HepG2 (cell line): ENCODE results near the gene LCAT. TPM values are rescaled to one million over a fixed set of nuclear protein-coding genes. Genes with fewer than 3 reads are reported as not detected.

ENCODE experiments used
- ARHGAP35 ChIP-seq: sonication (generic); formaldehyde crosslinking; IDR thresholded peaks from 2 replicates; pipeline ENCODE4 v1.9.0; 2022; ENCODE audit warnings: mild to moderate bottlenecking, inconsistent platforms, moderate library complexity, missing genetic modification reagents, borderline replicate concordance
- ATF7-NPFF ChIP-seq: sonication (generic); formaldehyde crosslinking; IDR thresholded peaks from 2 replicates; pipeline ENCODE4 v1.8.1; 2023; ENCODE audit warnings: mild to moderate bottlenecking, low read depth, missing genetic modification reagents, moderate library complexity
- HNRNPH1 ChIP-seq: fragments of 200-400 bp; formaldehyde crosslinking; optimal IDR thresholded peaks from 2 replicates; pipeline ENCODE3; 2017; ENCODE audit warnings: mild to moderate bottlenecking, low read depth, low read length
- ISX ChIP-seq: sonication (generic); formaldehyde crosslinking; conservative IDR thresholded peaks from 2 replicates; pipeline ENCODE4 v1.5.0; 2020; ENCODE audit warnings: missing genetic modification reagents
- RXRA ChIP-seq: sonication (generic); formaldehyde crosslinking; IDR thresholded peaks from 2 replicates; pipeline ENCODE4 v1.5.1; 2020; ENCODE audit warnings: missing genetic modification reagents
- ZNF441 ChIP-seq: sonication (generic); formaldehyde crosslinking; IDR thresholded peaks from 2 replicates; pipeline ENCODE4 v1.7.0; 2021; ENCODE audit warnings: missing genetic modification reagents, borderline replicate concordance
- ZSCAN21 ChIP-seq: sonication (generic); formaldehyde crosslinking; IDR thresholded peaks from 2 replicates; pipeline ENCODE4 v1.8.0; 2022; ENCODE audit warnings: mild to moderate bottlenecking, missing genetic modification reagents, moderate library complexity, borderline replicate concordance
- polyA plus RNA-seq, 8 experiments: library from polyadenylated mRNA; depleted of rRNA in 3 of 8; stranded (reverse) in 7 of 8; unstranded in 1 of 8; fragments of >200 nt; fragmentation: Illumina TruSeq in 4 of 8; extraction: Trizol in 4 of 8; gene quantifications; 2 replicates each; pipeline versions ENCODE4 v1.2.1 to v1.2.3, GENCODE V29; 2011 to 2016; ENCODE audit warnings: low read depth in 4 of 8, missing spikeins in 1 of 8, mixed read lengths in 1 of 8; ENCODE audit not compliant: insufficient read depth in 1 of 8
- total RNA-seq, 5 experiments: library from RNA; depleted of rRNA; stranded (reverse); fragments of >200 nt; fragmentation: Illumina TruSeq; extraction: Trizol; gene quantifications; 2 replicates each; pipeline ENCODE4 v1.2.3, GENCODE V29; 2016; ENCODE audit warnings: low read depth in 1 of 5
- TF ChIP-seq, protein P1 (sequence below), 2 experiments: fragments of 450-650 bp in 1 of 2; sonication (generic) in 1 of 2; formaldehyde crosslinking in 1 of 2; IDR thresholded peaks; 2 replicates each; pipeline versions ENCODE4 v1.6.1 to v1.8.0; 2016 to 2022; ENCODE audit warnings: antibody characterized with exemption in 1 of 2, mild to moderate bottlenecking in 1 of 2, missing genetic modification reagents in 1 of 2
- TF ChIP-seq, protein P2 (sequence below), 2 experiments: IDR thresholded peaks; 2 replicates each; pipeline ENCODE4 v1.6.1; 2011 to 2012; ENCODE audit warnings: low read length in 2 of 2, borderline replicate concordance in 1 of 2, low read depth in 1 of 2, mild to moderate bottlenecking in 1 of 2, moderate library complexity in 1 of 2
- TF ChIP-seq, protein P3 (sequence below): IDR thresholded peaks from 2 replicates; pipeline ENCODE4 v1.6.1; 2012; ENCODE audit warnings: low read length, improper control_type of control experiment

LCAT gene
- total and polyA plus RNA-seq, 2 of the 13 experiments (the other 11 are each of a cell fraction or from before 2014, with no cell fraction given): 36.1 to 38.9 TPM

DNA sequence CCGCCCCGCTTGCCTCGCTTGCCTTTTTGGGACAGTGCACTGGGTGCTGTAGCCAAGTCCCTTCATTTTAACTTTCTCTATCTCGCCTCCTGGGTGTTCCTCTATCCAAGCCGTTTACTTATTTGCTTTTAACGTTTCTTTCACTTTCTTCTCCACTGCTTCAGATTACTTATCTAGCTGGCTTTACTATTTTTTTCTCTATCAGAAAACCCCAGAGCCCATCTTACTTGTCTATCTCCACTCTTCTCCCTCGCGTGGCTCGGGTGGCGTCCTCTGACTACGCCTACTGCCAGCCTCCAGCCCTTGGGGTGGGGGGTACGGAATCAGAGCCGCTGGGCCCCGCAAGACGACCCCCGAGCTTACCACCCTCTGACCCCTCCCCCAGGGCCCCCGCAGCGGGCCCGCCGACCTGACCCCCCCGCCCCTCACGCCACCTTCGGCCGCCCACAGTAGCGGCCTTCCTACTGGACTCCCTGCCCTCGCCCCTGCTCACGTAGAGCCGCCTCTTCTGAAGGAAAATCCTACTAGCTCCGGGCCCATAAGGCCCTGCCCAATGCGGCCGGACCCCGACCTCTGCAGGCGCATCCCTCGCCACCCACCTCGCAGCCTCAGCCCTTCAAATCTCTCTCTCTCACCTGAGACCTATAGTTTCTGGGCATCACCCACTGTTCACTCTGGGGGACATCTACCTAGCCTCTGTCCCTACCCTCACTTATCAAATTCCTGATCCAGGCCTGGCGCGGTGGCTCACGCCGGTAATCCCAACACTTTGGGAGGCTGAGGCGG is 25.5 kb upstream of the LCAT start (continued):
- TF ChIP-seq, protein P1, sequence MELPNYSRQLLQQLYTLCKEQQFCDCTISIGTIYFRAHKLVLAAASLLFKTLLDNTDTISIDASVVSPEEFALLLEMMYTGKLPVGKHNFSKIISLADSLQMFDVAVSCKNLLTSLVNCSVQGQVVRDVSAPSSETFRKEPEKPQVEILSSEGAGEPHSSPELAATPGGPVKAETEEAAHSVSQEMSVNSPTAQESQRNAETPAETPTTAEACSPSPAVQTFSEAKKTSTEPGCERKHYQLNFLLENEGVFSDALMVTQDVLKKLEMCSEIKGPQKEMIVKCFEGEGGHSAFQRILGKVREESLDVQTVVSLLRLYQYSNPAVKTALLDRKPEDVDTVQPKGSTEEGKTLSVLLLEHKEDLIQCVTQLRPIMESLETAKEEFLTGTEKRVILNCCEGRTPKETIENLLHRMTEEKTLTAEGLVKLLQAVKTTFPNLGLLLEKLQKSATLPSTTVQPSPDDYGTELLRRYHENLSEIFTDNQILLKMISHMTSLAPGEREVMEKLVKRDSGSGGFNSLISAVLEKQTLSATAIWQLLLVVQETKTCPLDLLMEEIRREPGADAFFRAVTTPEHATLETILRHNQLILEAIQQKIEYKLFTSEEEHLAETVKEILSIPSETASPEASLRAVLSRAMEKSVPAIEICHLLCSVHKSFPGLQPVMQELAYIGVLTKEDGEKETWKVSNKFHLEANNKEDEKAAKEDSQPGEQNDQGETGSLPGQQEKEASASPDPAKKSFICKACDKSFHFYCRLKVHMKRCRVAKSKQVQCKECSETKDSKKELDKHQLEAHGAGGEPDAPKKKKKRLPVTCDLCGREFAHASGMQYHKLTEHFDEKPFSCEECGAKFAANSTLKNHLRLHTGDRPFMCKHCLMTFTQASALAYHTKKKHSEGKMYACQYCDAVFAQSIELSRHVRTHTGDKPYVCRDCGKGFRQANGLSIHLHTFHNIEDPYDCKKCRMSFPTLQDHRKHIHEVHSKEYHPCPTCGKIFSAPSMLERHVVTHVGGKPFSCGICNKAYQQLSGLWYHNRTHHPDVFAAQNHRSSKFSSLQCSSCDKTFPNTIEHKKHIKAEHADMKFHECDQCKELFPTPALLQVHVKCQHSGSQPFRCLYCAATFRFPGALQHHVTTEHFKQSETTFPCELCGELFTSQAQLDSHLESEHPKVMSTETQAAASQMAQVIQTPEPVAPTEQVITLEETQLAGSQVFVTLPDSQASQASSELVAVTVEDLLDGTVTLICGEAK (IDR thresholded peaks at IDR 0.05): no peak
- TF ChIP-seq, protein P1 (CRISPR knock-in tag; IDR thresholded peaks at IDR 0.05): 0 out of 2 replicates have a peak, but pooled peaks have one; percentile 23
- TF ChIP-seq ARHGAP35 (CRISPR knock-in tag): 0 out of 2 replicates have a peak, but pooled peaks have one; percentile 53
- TF ChIP-seq, protein P2, sequence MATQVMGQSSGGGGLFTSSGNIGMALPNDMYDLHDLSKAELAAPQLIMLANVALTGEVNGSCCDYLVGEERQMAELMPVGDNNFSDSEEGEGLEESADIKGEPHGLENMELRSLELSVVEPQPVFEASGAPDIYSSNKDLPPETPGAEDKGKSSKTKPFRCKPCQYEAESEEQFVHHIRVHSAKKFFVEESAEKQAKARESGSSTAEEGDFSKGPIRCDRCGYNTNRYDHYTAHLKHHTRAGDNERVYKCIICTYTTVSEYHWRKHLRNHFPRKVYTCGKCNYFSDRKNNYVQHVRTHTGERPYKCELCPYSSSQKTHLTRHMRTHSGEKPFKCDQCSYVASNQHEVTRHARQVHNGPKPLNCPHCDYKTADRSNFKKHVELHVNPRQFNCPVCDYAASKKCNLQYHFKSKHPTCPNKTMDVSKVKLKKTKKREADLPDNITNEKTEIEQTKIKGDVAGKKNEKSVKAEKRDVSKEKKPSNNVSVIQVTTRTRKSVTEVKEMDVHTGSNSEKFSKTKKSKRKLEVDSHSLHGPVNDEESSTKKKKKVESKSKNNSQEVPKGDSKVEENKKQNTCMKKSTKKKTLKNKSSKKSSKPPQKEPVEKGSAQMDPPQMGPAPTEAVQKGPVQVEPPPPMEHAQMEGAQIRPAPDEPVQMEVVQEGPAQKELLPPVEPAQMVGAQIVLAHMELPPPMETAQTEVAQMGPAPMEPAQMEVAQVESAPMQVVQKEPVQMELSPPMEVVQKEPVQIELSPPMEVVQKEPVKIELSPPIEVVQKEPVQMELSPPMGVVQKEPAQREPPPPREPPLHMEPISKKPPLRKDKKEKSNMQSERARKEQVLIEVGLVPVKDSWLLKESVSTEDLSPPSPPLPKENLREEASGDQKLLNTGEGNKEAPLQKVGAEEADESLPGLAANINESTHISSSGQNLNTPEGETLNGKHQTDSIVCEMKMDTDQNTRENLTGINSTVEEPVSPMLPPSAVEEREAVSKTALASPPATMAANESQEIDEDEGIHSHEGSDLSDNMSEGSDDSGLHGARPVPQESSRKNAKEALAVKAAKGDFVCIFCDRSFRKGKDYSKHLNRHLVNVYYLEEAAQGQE (IDR thresholded peaks at IDR 0.05; ENCODE audit: borderline replicate concordance in 1 of 2, low read depth in 1 of 2, low read length in 2 of 2): peak in 1 of 2 experiments; percentile 74; a peak in 1 of 4 replicates
- TF ChIP-seq RXRA (CRISPR knock-in tag): peak; percentile 23; the same call in 1 of the 2 replicates
- no peak for TF ChIP-seq HNRNPH1
- TF ChIP-seq, protein P3, sequence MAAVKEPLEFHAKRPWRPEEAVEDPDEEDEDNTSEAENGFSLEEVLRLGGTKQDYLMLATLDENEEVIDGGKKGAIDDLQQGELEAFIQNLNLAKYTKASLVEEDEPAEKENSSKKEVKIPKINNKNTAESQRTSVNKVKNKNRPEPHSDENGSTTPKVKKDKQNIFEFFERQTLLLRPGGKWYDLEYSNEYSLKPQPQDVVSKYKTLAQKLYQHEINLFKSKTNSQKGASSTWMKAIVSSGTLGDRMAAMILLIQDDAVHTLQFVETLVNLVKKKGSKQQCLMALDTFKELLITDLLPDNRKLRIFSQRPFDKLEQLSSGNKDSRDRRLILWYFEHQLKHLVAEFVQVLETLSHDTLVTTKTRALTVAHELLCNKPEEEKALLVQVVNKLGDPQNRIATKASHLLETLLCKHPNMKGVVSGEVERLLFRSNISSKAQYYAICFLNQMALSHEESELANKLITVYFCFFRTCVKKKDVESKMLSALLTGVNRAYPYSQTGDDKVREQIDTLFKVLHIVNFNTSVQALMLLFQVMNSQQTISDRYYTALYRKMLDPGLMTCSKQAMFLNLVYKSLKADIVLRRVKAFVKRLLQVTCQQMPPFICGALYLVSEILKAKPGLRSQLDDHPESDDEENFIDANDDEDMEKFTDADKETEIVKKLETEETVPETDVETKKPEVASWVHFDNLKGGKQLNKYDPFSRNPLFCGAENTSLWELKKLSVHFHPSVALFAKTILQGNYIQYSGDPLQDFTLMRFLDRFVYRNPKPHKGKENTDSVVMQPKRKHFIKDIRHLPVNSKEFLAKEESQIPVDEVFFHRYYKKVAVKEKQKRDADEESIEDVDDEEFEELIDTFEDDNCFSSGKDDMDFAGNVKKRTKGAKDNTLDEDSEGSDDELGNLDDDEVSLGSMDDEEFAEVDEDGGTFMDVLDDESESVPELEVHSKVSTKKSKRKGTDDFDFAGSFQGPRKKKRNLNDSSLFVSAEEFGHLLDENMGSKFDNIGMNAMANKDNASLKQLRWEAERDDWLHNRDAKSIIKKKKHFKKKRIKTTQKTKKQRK: no peak
- peak; percentile 55; the same call in 1 of the 2 replicates for TF ChIP-seq ZNF441
- 0 out of 2 replicates have a peak, but pooled peaks have one; percentile 21 for TF ChIP-seq ZSCAN21
- no peak for TF ChIP-seq ISX (CRISPR knock-in tag)
- no peak for TF ChIP-seq ATF7-NPFF
